ENCODE data around the gene TRMT112. TPM values are rescaled to one million over a fixed set of nuclear protein-coding genes. Genes with fewer than 3 reads are reported as not detected.

The TRMT112 gene
- total and polyA plus RNA-seq, 10 of the 15 experiments (the other 5 are each of a cell fraction or from before 2014, with no cell fraction given) = 212 to 455 (median 308) TPM

GRCh38 chr11:64327375-64327774 lies 10.0 kb upstream of the TRMT112 start:
- Histone ChIP-seq H2AFZ (ENCODE audit: control insufficient read depth, low read depth, low read length) (no peak overlapping the region), H3K4me3 (no peak overlapping the region), H3K27me3 (replicated peaks in 1 of 2; ENCODE audit: control insufficient read depth in 2 of 2, insufficient read depth in 2 of 2, low read length in 1 of 2) (no peaks in the 10 kb centered on the region), H3K9me3 (replicated peaks; ENCODE audit: control insufficient read depth, insufficient read depth, low read length) (no peaks in the 10 kb centered on the region; the same call in 2 of the 3 replicates), H3K36me3 (ENCODE audit: control insufficient read depth in 2 of 2, insufficient read depth in 2 of 2, low read length in 1 of 2) (peaks cover 0 to 2% of the 10 kb centered on the region in 2 experiments; a peak in 1 of 4 replicates), H4K20me1 (ENCODE audit: control insufficient read depth, insufficient read depth) (no peaks in the 10 kb centered on the region), H3K9ac (ENCODE audit: control insufficient read depth, insufficient read depth, low read length) (no peak overlapping the region), H3K4me1 (ENCODE audit: control insufficient read depth, insufficient read depth, low read length) (peaks cover 11% of the 10 kb centered on the region), H3K79me2 (ENCODE audit: control insufficient read depth, insufficient read depth, low read length) (no peaks in the 10 kb centered on the region), H3K4me2 (ENCODE audit: control insufficient read depth, insufficient read depth) (no peak overlapping the region), H3K27ac (ENCODE audit: control insufficient read depth, insufficient read depth) (no peak overlapping the region)
- WGBS (ENCODE audit: insufficient coverage, insufficient replicate concordance, low lambda C conversion rate, missing lambda C conversion rate) = 89% methylated on average over 2 of the region's 2 CpGs
- SMC1A ChIA-PET (ENCODE audit: uncharacterized antibody, unreplicated experiment) = interaction anchor here (1.1 kb wide), 1 partner anchor 10 kb away, joined by 4 read pairs; the partner anchor contains the start of genes PRDX5 and TRMT112
- in situ Hi-C loops (cut with MboI) = no loop called here
- POLR2A ChIA-PET = interaction anchor here (0.5 to 1.2 kb wide), 5 partner anchors 9 to 1470 kb away, joined by 3 to 11 read pairs (median 6); partner anchors contain the start of gene PRDX5
- RAD21 ChIA-PET (ENCODE audit: unreplicated experiment) = interaction anchor here (0.6 to 1.1 kb wide), 2 partner anchors 10 to 156 kb away, joined by 3 to 4 read pairs; partner anchors contain the start of gene PRDX5
- FAIRE-seq = no peak
- ATAC-seq = no peak
- DNase-seq (ENCODE audit: low read depth, low spot score) = no peak
- no peak for TF ChIP-seq SREBF2 (IDR thresholded peaks at IDR 0.05; ENCODE audit: low read length)
- TF ChIP-seq LARP7 (IDR thresholded peaks at IDR 0.05) = no peak
- no peak for TF ChIP-seq NBN (IDR thresholded peaks at IDR 0.05)
- TF ChIP-seq, protein P1, sequence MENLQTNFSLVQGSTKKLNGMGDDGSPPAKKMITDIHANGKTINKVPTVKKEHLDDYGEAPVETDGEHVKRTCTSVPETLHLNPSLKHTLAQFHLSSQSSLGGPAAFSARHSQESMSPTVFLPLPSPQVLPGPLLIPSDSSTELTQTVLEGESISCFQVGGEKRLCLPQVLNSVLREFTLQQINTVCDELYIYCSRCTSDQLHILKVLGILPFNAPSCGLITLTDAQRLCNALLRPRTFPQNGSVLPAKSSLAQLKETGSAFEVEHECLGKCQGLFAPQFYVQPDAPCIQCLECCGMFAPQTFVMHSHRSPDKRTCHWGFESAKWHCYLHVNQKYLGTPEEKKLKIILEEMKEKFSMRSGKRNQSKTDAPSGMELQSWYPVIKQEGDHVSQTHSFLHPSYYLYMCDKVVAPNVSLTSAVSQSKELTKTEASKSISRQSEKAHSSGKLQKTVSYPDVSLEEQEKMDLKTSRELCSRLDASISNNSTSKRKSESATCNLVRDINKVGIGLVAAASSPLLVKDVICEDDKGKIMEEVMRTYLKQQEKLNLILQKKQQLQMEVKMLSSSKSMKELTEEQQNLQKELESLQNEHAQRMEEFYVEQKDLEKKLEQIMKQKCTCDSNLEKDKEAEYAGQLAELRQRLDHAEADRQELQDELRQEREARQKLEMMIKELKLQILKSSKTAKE (IDR thresholded peaks at IDR 0.05; ENCODE audit: low read depth, poor library complexity, severe bottlenecking) = no peak
- peak; percentile 70 for TF ChIP-seq NFYB (IDR thresholded peaks at IDR 0.05; ENCODE audit: insufficient read depth, low read depth, low read length)
- no peak for TF ChIP-seq MTA2 (IDR thresholded peaks at IDR 0.05; ENCODE audit: low read depth)
- CTCF ChIA-PET = interaction anchor here (0.9 to 1.4 kb wide), 4 partner anchors 10 to 27 kb away, joined by 3 to 6 read pairs (median 4); partner anchors contain the start of gene PRDX5
- BruUV-seq (replicated peaks) = no TSS peak
- intact Hi-C loops (cut with micrococcal nuclease; ENCODE audit: unreplicated experiment) = no loop called here

Measured in GM12878 (cell line).